HG02943 (cell line): ENCODE data around the gene ANXA6.

Source experiments
- ATAC-seq: cut with Tn5 transposase; IDR thresholded peaks from one replicate; pipeline ENCODE4 v1.9.1; 2021; ENCODE audit warnings: mild to moderate bottlenecking, low read depth, moderate library complexity; ENCODE audit not compliant: unreplicated experiment

Gene ANXA6

GRCh38 chr5:151071021-151071420 is 86.6 kb downstream of the ANXA6 start:
- ATAC-seq, result no peak

GRCh38 chr5:151070449-151070848 is 87.1 kb downstream of the ANXA6 start:
- ATAC-seq, result no peak

- ATAC-seq, result peak; percentile 76
These were observed 89.0 kb downstream of the ANXA6 start for GRCh38 chr5:151068433-151069197.

GRCh38 chr5:151067632-151068432 is 89.7 kb downstream of the ANXA6 start:
- ATAC-seq, result no peak

- no peak for ATAC-seq
These were observed 90.7 kb downstream of the ANXA6 start for GRCh38 chr5:151066920-151067319.

GRCh38 chr5:151065609-151066008 is 92.0 kb downstream of the ANXA6 start:
- no peak for ATAC-seq

GRCh38 chr5:151064916-151065499 is 92.6 kb downstream of the ANXA6 start:
- no peak for ATAC-seq

- ATAC-seq, result no peak
These were observed 94.2 kb downstream of the ANXA6 start for GRCh38 chr5:151063142-151063989.

GRCh38 chr5:151062405-151063141 is 95.0 kb downstream of the ANXA6 start:
- ATAC-seq, result no peak

GRCh38 chr5:151060742-151061141 is 96.8 kb downstream of the ANXA6 start:
- no peak for ATAC-seq

GRCh38 chr5:151058891-151059489 is 98.6 kb downstream of the ANXA6 start:
- ATAC-seq, result no peak

GRCh38 chr5:151058301-151058700 is 99.3 kb downstream of the ANXA6 start:
- no peak for ATAC-seq

- ATAC-seq, result no peak
These were observed 100.9 kb downstream of the ANXA6 start for GRCh38 chr5:151056379-151057325.

- ATAC-seq, result no peak
These were observed 102.2 kb downstream of the ANXA6 start for GRCh38 chr5:151055336-151055735.

- ATAC-seq, result no peak
These were observed 102.9 kb downstream of the ANXA6 start for GRCh38 chr5:151054709-151055108.

GRCh38 chr5:151053796-151054462 is 103.7 kb downstream of the ANXA6 start:
- ATAC-seq, result no peak

GRCh38 chr5:151052836-151053235 is 104.7 kb downstream of the ANXA6 start:
- ATAC-seq, result no peak
